SJCRH30 (cell line): ENCODE measurements around the gene TIRAP. TPM values are rescaled to one million over a fixed set of nuclear protein-coding genes. Genes with fewer than 3 reads are reported as not detected.
"Not testable (repeated sequence)": the region's sequence is repeated elsewhere in the genome, so short reads cannot be mapped to it uniquely, and the experiment has no call there.

ENCODE experiments used
- DNase-seq, 2 experiments: peaks; one replicate each; pipeline ENCODE4 v3.0.0-alpha.2; 2015 to 2020
- H3K27ac ChIP-seq: fragments of 250-450 bp; sonication (Bioruptor Pico); 2 replicates; pipeline ENCODE4 v1.5.1; 2020; ENCODE audit warnings: mild to moderate bottlenecking, moderate library complexity
- H3K27me3 ChIP-seq: fragments of 250-450 bp; sonication (Bioruptor Pico); 2 replicates; pipeline ENCODE4 v1.5.1; 2020; ENCODE audit warnings: mild to moderate bottlenecking, moderate library complexity
- H3K36me3 ChIP-seq: fragments of 250-450 bp; sonication (Bioruptor Pico); 2 replicates; pipeline ENCODE4 v1.5.1; 2020; ENCODE audit warnings: mild to moderate bottlenecking, moderate library complexity
- H3K4me1 ChIP-seq: fragments of 250-450 bp; sonication (Bioruptor Pico); 2 replicates; pipeline ENCODE4 v1.5.1; 2020; ENCODE audit warnings: mild to moderate bottlenecking, moderate library complexity
- H3K4me3 ChIP-seq: fragments of 250-450 bp; sonication (Bioruptor Pico); 2 replicates; pipeline ENCODE4 v1.5.1; 2020; ENCODE audit warnings: mild to moderate bottlenecking, moderate library complexity
- H3K9me3 ChIP-seq: fragments of 250-450 bp; sonication (Bioruptor Pico); replicated peaks from 2 replicates; pipeline ENCODE4 v1.5.1; 2020; ENCODE audit warnings: mild to moderate bottlenecking, moderate library complexity
- total RNA-seq: library from RNA; depleted of rRNA; stranded (reverse); fragments of >200 nt; shearing (Covaris generic); gene quantifications from 2 replicates; pipeline ENCODE4 v1.2.3, GENCODE V29; 2014

The TIRAP gene
- total RNA-seq, 1 experiment from 2014 or later = 1.1 TPM

DNA sequence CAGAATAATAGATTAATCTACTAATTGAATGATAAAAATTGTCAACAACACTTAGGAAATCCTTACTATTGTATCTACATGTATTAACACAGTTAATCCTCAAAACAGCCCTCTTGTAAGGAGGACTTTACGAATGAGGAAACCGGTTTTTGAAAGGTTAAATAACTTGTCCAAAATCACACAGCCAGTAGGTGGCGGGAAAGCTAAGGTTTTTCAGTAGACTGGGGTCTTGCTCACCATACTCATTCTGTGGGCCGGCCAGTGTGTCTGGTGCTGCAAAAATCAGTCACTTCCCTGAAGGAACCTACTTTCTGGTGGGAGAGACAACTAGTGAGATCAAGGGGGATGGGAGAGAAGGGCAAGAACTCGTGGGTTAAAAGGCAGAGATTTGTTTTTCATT, 24.8 kb downstream of the TIRAP start:
- no peaks in the 10 kb centered on the region for H3K9me3 ChIP-seq
- 0 out of 2 replicates have a peak, but pooled peaks cover 5% of the 10 kb centered on the region for H3K36me3 ChIP-seq
- H3K27ac ChIP-seq = peak overlapping the region; percentile 92
- H3K27me3 ChIP-seq = no peaks in the 10 kb centered on the region
- peak; percentile 79 to 84 for DNase-seq
- H3K4me3 ChIP-seq = no peak overlapping the region
- H3K4me1 ChIP-seq = peaks cover 31% of the 10 kb centered on the region

- Histone ChIP-seq H3K4me3 (no peak overlapping the region), H3K27me3 (no peaks in the 10 kb centered on the region), H3K9me3 (no peaks in the 10 kb centered on the region), H3K36me3 (0 out of 2 replicates have a peak, but pooled peaks cover 5% of the 10 kb centered on the region), H3K27ac (peak overlapping the region; percentile 92), H3K4me1 (peaks cover 31% of the 10 kb centered on the region)
- peak; percentile 85 to 96 for DNase-seq
Measured at GRCh38 chr11:126308271-126308671, 25.4 kb downstream of the TIRAP start.

- H3K36me3 ChIP-seq, H3K27me3 ChIP-seq, H3K4me3 ChIP-seq, H3K9me3 ChIP-seq, DNase-seq: not testable (repeated sequence)
- Histone ChIP-seq H3K4me1 (peaks cover 31% of the 10 kb centered on the region), H3K27ac (peak overlapping the region; percentile 92)
Measured at GRCh38 chr11:126308771-126309170, 25.9 kb downstream of the TIRAP start.

- H3K27me3 ChIP-seq = no peaks in the 10 kb centered on the region
- H3K4me3 ChIP-seq = no peak overlapping the region
- 0 out of 2 replicates have a peak, but pooled peaks cover 3% of the 10 kb centered on the region for H3K9me3 ChIP-seq
- peaks cover 31% of the 10 kb centered on the region for H3K4me1 ChIP-seq
- no peak overlapping the region for H3K27ac ChIP-seq
- H3K36me3 ChIP-seq = peaks cover 11% of the 10 kb centered on the region
- DNase-seq = peak; percentile 79 to 90
Measured at GRCh38 chr11:126310200-126310991, 27.5 kb downstream of the TIRAP start.

DNA sequence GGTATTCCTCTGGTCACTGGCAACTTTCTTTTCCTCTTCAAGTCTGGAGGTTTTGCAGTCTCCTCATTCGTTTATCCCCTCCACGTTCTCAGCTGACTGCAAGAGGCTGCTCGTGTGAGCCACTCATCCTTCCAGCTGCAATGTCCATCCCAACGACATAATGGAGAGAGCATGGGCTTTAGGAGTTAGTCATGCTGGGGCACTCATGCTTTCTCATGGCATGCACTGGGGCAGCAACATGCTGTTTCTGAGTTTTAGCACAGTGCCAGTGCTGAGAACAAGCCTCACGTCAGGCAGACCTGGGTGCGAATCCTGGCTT, 28.1 kb downstream of the TIRAP start:
- DNase-seq = no peak
- Histone ChIP-seq H3K4me1 (peaks cover 31% of the 10 kb centered on the region), H3K27ac (no peak overlapping the region), H3K9me3 (0 out of 2 replicates have a peak, but pooled peaks cover 3% of the 10 kb centered on the region), H3K4me3 (no peak overlapping the region), H3K36me3 (peaks cover 13% of the 10 kb centered on the region), H3K27me3 (no peaks in the 10 kb centered on the region)

GRCh38 chr11:126311401-126312291, 28.8 kb downstream of the TIRAP start:
- peaks cover 31% of the 10 kb centered on the region for H3K4me1 ChIP-seq
- H3K36me3 ChIP-seq = peaks cover 13% of the 10 kb centered on the region
- H3K27me3 ChIP-seq = no peaks in the 10 kb centered on the region
- no peak for DNase-seq
- H3K27ac ChIP-seq = no peak overlapping the region
- no peak overlapping the region for H3K4me3 ChIP-seq
- 0 out of 2 replicates have a peak, but pooled peaks cover 3% of the 10 kb centered on the region for H3K9me3 ChIP-seq

DNA sequence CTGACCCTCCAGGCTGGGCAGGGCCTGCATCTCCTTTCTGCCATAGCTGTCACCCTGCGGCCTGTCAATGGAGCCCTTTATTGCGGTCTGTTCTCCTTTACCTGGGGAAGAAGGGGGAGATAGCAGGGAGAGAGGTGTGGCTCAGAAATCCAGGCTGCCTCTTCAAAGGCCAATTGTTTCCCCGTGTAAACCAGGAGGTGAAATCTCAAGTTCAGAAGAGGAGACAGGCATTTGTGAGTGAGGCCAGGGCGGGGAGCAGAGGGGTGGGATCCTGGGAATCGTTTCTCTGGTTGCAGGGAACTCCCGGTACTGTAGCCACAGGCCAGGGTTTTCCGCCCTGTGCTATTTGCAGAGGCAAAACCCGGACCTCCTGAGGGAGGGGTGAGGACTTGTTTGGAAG, 30.1 kb downstream of the TIRAP start:
- Histone ChIP-seq H3K4me1 (peaks cover 34% of the 10 kb centered on the region), H3K36me3 (peaks cover 13% of the 10 kb centered on the region), H3K9me3 (0 out of 2 replicates have a peak, but pooled peaks cover 3% of the 10 kb centered on the region), H3K27ac (no peak overlapping the region), H3K4me3 (no peak overlapping the region), H3K27me3 (no peaks in the 10 kb centered on the region)
- no peak for DNase-seq

- H3K27me3 ChIP-seq = no peaks in the 10 kb centered on the region
- no peak overlapping the region for H3K27ac ChIP-seq
- 0 out of 2 replicates have a peak, but pooled peaks cover 3% of the 10 kb centered on the region for H3K9me3 ChIP-seq
- H3K4me3 ChIP-seq = no peak overlapping the region
- no peak for DNase-seq
- peaks cover 13% of the 10 kb centered on the region for H3K36me3 ChIP-seq
- H3K4me1 ChIP-seq = peaks cover 36% of the 10 kb centered on the region
Measured at GRCh38 chr11:126313826-126314225, 30.9 kb downstream of the TIRAP start.

GRCh38 chr11:126317432-126317755, 34.5 kb downstream of the TIRAP start:
- Histone ChIP-seq H3K36me3 (peaks cover 8% of the 10 kb centered on the region), H3K27ac (peak overlapping the region; percentile 97), H3K4me3 (peak overlapping the region; percentile 18), H3K9me3 (0 out of 2 replicates have a peak, but pooled peaks cover 3% of the 10 kb centered on the region), H3K27me3 (no peaks in the 10 kb centered on the region), H3K4me1 (peaks cover 28% of the 10 kb centered on the region)
- no peak for DNase-seq

DNA sequence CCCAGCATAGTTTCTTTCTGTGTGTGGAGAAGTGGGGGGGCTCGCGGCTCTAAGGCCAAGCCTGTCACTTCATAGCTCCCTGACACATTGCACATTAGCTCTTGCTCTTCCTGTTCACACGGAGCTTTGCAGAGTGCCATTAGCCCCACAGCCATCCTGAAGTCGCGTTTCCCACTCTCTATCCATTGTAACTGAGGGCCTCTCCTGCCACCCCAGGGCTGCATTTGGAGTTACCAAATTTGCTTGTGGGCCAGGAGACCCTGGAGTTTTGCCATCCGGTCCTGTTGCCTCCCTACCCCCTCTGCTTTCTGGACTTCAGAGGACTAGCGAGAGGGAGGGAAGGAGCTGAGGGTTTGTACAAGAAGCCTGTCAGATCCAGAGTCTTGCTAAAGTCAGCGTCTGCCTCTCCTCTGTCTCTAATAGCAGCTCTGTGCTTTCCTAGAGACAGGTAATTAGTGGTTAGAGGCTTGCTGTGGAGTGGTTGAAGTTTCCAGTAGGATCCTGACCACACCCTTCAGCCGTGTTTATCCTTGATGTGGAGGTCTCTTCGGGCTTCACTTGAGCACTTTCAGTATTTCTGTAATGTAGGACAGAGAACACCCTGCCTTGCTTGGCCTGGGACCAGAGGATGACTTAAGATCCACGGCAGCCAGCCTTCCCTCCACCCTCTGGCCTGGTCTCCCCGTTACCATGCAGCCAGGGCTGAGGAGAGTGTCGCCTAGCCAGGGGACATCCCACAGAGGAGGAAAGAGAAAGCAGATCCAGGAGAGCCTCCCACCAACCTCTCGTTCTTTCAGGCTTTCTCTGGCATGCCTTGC, 35.1 kb downstream of the TIRAP start:
- Histone ChIP-seq H3K27ac (peak overlapping the region; percentile 97), H3K36me3 (peaks cover 8% of the 10 kb centered on the region), H3K4me1 (peaks cover 28% of the 10 kb centered on the region), H3K9me3 (0 out of 2 replicates have a peak, but pooled peaks cover 3% of the 10 kb centered on the region), H3K27me3 (no peaks in the 10 kb centered on the region), H3K4me3 (peak overlapping the region; percentile 18)
- DNase-seq = peak; percentile 47 to 69

- 0 out of 2 replicates have a peak, but pooled peaks cover 3% of the 10 kb centered on the region for H3K9me3 ChIP-seq
- H3K27ac ChIP-seq = peak overlapping the region; percentile 97
- peak overlapping the region; percentile 18 for H3K4me3 ChIP-seq
- H3K27me3 ChIP-seq = no peaks in the 10 kb centered on the region
- H3K4me1 ChIP-seq = peaks cover 28% of the 10 kb centered on the region
- peak; percentile 92 to 96 for DNase-seq
- H3K36me3 ChIP-seq = peaks cover 7% of the 10 kb centered on the region
Measured at GRCh38 chr11:126318574-126319373, 35.9 kb downstream of the TIRAP start.

- DNase-seq = peak; percentile 63 to 65
- H3K27me3 ChIP-seq = no peaks in the 10 kb centered on the region
- peaks cover 2% of the 10 kb centered on the region for H3K36me3 ChIP-seq
- H3K4me1 ChIP-seq = peaks cover 28% of the 10 kb centered on the region
- 0 out of 2 replicates have a peak, but pooled peaks cover 1% of the 10 kb centered on the region for H3K9me3 ChIP-seq
- H3K27ac ChIP-seq = peak overlapping the region; percentile 97
- H3K4me3 ChIP-seq = no peak overlapping the region
Measured at GRCh38 chr11:126319374-126319740, 36.5 kb downstream of the TIRAP start.

GRCh38 chr11:126322996-126323395, 40.1 kb downstream of the TIRAP start:
- DNase-seq = no peak
- H3K4me3 ChIP-seq = no peak overlapping the region
- no peak overlapping the region for H3K27ac ChIP-seq
- H3K27me3 ChIP-seq = no peaks in the 10 kb centered on the region
- H3K9me3 ChIP-seq = no peaks in the 10 kb centered on the region
- H3K4me1 ChIP-seq = peaks cover 17% of the 10 kb centered on the region
- no peaks in the 10 kb centered on the region for H3K36me3 ChIP-seq
